SK-N-MC (cell line): ENCODE data around the gene PCIF1.
A peak's percentile ranks its signal among the peaks of the same experiment; 100 is the strongest.

ENCODE experiments used
- DNase-seq: peaks from one replicate; pipeline ENCODE4 v3.0.0-alpha.2; 2011; ENCODE audit warnings: low read depth, low spot score
- H3K27ac ChIP-seq: fragments of 200-600 bp; sonication (generic); 2 replicates; pipeline ENCODE4 v1.5.1; 2016; ENCODE audit warnings: mixed run types
- H3K36me3 ChIP-seq: fragments of 200-600 bp; sonication (generic); 2 replicates; pipeline ENCODE4 v1.6.1; 2017; ENCODE audit warnings: antibody characterized with exemption, low read length, mixed read lengths; ENCODE audit not compliant: insufficient read depth
- H3K4me3 ChIP-seq: fragments of 200-600 bp; sonication (generic); 2 replicates; pipeline ENCODE4 v1.5.1; 2016
- H3K9ac ChIP-seq: fragments of 200-600 bp; sonication (generic); 2 replicates; pipeline ENCODE4 v1.8.0; 2017; ENCODE audit warnings: mixed run types, mixed read lengths; ENCODE audit not compliant: insufficient read length
- H3K9me3 ChIP-seq: fragments of 200-600 bp; sonication (generic); 2 replicates; pipeline ENCODE4 v1.6.1; 2017; ENCODE audit warnings: low read depth, mild to moderate bottlenecking, antibody characterized with exemption, low read length, moderate library complexity, mixed read lengths
- EZH2 ChIP-seq: fragments of 200-600 bp; sonication (generic); IDR thresholded peaks from one replicate; pipeline ENCODE4 v1.6.1; 2017; ENCODE audit warnings: antibody characterized with exemption
- FOXP2 ChIP-seq: optimal IDR thresholded peaks from 2 replicates; pipeline ENCODE3; 2011; ENCODE audit warnings: mild to moderate bottlenecking, moderate library complexity; ENCODE audit not compliant: insufficient read depth; ENCODE audit errors: extremely low read length, control extremely low read depth
- POLR2AphosphoS5 ChIP-seq: IDR thresholded peaks from 2 replicates; pipeline ENCODE4 v1.6.1; 2012; ENCODE audit warnings: mild to moderate bottlenecking, low read depth, low read length, borderline replicate concordance

Gene PCIF1

DNA sequence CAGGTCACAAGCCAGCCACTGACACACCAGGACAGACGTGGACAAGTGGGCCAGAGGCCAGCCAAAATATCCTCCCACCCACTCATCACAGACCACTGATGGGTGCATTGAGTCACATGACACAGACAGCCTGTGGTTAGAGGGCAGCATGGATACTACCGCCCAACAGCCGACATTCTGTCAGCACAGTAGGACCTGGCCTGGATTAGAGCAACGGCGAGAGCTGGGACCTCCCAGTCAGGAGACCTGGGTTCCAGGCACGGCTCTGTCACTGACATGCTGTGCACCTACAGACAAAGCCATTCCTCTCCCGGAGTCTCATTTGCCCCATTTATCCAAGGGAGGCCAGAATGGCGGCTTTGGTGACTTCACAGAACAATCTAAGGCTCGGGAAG, 29.5 kb downstream of the PCIF1 start:
- Histone ChIP-seq H3K9me3 (no peaks in the 10 kb centered on the region), H3K36me3 (peaks cover 79% of the 10 kb centered on the region), H3K9ac (no peak overlapping the region), H3K27ac (no peak overlapping the region), H3K4me3 (no peak overlapping the region)
- no peak for DNase-seq
- TF ChIP-seq FOXP2 (no peak), POLR2AphosphoS5 (no peak), EZH2 (no peak)

DNA sequence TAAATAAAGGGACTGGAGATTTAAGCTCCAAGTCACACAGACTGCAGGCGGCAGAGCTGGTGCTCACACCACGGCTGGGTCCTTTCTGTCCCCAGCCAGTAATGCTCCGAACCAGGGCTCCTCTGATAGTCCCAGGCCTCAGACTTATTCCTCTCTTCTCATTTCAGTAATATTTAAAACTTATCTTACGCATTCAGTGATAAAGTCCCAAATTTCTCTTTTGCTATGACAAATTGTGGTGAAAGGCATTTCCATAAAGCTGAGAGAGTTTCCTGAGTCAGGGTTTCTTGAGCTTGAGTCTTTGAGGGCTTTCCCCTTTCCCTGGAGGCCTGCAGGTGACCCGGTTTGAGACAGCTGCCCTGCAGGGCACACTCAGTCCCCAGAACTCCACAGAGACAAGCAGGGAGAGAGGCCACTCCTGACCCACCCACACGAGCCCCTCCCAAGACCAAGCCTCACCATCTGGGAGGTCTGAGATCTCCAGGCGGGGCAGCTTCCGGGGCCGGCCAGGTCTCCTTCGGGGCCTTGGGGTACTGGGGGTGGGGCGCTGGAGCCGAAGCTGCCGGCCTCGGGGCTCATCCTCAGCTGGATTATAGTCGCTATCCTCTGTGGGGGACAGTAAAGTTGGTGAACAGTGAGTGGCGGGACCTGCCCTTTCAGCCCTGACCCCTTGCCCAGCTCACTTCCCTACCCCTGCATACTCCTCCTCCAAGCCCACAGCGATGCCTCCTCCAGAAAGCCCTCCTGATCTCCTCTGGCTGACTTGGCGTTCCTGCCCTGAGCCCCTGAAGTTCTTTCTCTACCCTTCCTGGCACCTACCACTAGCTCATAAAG, 30.9 kb downstream of the PCIF1 start:
- no peak for TF ChIP-seq EZH2
- TF ChIP-seq FOXP2 = no peak
- no peak for TF ChIP-seq POLR2AphosphoS5
- no peak overlapping the region for H3K4me3 ChIP-seq
- no peak for DNase-seq
- no peak overlapping the region for H3K9ac ChIP-seq
- H3K27ac ChIP-seq = 0 out of 2 replicates have a peak overlapping the region, but pooled peaks have one; percentile 13
- H3K36me3 ChIP-seq = peaks cover 68% of the 10 kb centered on the region
- H3K9me3 ChIP-seq = no peaks in the 10 kb centered on the region

DNA sequence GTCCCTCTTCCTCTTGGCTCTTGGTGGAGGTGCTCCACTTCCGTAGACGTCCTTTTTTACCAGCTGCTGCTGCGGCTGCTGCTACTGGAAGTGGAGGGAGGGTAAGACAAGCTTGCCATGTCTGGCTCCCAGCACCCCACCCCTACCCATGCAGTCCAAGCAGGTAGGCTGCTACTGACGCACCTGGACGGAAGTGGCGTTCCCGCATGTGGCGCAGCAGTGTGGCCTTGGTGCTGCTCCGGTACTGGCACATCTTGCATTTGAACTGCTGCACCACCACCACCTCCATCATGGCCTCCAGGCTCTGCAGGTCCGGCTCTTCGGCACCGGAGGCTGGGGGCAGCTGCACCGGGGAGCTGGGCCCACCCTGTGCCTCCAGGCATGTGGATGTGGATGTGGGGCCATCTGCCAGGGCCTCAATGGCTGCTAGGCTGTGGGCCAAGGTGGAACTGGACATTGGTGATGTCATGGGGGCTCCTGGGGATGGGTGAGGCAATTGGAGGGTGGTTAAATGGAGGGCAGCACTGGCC, 33.1 kb downstream of the PCIF1 start:
- no peak for DNase-seq
- Histone ChIP-seq H3K9ac (no peak overlapping the region), H3K9me3 (no peaks in the 10 kb centered on the region), H3K27ac (no peak overlapping the region), H3K4me3 (no peak overlapping the region), H3K36me3 (peaks cover 54% of the 10 kb centered on the region)
- TF ChIP-seq FOXP2 (no peak), POLR2AphosphoS5 (no peak), EZH2 (no peak)

DNA sequence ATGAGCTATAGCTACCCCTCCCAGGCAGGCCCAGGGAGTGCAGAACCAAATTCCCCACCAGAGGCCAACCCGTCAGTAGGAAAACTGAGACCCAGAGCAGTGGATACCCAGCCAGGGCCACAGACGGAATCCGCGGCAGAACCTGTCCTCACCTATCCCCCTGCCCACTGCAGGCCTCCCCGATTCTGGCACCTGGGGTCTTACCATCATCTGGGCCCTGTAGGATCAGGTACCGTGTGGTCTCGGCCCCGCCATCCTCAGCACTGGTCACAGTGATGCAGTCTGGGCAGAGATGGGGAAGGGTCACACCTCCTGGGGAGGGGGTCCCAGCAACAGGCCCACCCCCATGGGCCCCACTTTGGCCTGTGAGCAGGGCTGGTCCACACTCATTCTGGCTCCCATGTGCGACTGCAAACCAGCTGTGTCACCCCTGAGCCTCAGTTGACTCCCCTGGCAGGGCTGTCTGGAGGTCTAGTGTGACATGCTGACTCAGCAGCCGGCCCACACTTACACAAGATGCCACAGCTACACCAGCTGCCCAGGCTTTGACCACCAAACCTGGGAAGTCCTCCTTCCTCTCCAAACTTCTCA, 33.7 kb downstream of the PCIF1 start:
- Histone ChIP-seq H3K4me3 (no peak overlapping the region), H3K9me3 (no peaks in the 10 kb centered on the region), H3K36me3 (peaks cover 52% of the 10 kb centered on the region), H3K27ac (no peak overlapping the region), H3K9ac (no peak overlapping the region)
- TF ChIP-seq FOXP2 (no peak), POLR2AphosphoS5 (no peak), EZH2 (no peak)
- no peak for DNase-seq

DNA sequence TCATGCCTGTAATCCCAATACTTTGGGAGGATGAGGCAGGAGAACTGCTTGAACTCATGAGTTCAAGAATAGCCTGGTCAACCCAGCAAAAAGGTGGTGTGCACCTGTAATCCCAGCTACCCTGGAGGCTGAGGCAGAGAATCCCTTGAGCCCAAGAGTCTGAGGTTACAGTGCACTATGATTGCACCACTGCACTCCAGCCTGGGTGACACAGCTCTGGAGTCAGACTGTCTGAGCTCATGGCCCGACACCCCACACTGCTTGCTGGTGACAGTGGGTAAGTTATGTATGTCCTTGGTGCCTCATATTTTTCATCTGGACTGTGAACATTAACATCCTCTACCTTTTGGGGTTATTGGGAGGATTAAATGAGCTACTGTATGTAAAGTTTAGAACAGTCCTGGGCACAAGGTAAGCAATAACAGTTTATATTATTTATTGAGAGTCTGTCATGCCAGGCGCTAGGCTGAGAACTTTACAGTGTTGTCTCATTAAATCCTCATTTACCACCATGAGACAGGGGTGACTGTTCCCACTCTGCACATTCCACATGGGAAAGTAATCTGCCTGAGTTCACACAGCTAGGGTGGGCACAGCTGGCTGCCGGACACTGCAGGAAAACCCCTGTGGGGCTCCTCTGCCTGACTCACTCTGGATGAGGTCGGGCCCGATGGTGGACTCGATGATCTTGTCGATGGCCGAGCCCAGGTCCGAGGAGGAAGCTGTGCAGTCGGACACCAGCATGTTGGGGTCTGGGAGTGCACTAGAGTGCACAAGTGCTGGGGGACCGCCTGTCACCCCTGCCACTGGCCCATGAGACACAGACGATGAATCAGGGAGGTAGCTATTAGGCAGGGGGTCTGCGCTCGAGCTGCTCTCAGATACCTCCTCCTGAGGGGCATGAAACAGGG, 34.6 kb downstream of the PCIF1 start:
- no peak overlapping the region for H3K27ac ChIP-seq
- DNase-seq = no peak
- peaks cover 43% of the 10 kb centered on the region for H3K36me3 ChIP-seq
- H3K9ac ChIP-seq = no peak overlapping the region
- H3K9me3 ChIP-seq = no peaks in the 10 kb centered on the region
- TF ChIP-seq FOXP2 (no peak), POLR2AphosphoS5 (no peak), EZH2 (no peak)
- no peak overlapping the region for H3K4me3 ChIP-seq

DNA sequence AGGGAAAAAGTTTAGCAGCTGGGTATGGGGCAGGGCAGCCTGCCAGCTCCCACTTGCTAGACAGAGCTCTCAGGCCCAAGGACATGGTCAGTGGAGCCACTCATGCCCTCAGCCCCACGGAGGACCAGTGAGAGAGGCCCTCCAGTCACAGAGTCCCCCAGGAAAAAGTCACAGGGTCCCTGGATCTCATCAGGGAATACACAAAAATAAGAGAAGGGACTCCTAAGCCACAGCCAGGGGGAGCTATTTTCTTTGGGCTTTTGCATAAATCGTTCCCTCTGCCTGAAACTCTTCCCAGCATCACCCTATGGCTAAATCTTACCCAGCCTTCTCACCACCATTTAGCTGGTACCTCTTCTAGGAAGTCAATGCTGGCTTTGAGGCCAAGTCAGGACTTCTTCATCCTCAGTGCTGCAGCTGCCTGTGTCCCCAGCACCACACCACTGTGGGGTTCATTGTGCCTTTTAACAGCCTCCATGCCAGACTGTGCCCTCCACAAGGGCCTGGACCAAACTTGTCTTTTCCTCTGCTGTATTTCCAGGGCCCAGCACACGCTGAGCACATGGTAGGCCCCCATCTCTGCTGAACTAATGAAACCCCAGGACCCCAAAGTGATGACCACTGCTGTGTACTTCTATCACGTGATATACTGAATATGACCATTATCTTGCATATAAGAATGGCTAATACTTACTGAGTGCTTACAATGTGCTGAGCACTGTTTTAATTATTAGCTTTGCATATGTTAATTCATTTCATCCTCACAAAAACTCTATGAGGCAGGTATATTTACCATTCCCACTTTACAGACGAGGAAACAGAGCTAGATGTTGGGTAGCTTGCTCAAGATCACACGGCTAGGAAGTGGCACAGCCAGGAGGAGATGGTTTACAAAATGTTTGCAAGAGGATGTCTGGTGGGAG, 35.5 kb downstream of the PCIF1 start:
- peak overlapping the region; percentile 99 for H3K4me3 ChIP-seq
- TF ChIP-seq EZH2 (no peak), POLR2AphosphoS5 (no peak), FOXP2 (no peak)
- DNase-seq = peak; percentile 53

DNA sequence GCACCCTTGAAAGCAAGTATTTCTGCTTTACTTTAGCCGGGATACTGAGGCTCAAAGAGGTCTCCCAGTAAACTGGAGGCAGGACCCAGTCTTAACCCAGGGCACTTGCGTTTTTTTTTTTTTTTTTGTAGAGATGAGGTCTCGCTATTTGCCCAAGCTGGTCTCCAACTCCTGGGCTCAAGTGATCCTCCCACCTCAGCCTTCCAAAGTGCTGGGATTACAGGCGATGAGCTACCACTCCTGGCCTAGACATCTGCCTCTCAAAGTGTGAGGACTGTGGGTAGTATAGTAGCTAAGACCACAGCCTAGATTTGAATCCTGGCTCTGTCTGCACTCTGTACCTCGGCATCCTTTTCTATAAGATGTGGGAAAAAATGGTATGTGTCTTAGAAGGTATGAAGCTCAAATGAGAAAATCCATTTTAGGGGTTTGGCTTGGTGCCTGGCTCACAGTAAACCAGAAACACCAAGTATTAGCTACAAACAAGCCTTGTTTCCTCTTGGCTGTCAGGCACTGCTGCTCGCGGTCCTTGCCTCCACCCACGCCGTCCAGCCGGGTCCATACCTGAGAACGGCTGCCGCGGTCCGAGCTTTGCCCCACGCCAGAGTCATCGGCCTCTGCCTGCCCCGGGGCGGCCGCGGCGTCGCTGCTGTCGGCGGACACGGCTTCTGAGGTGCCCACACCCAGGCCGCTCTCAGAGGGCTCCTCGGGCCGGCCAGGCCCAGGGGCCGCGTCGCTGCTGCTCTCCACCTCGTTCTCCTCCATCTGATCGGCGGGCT, 36.4 kb downstream of the PCIF1 start:
- peaks cover 28% of the 10 kb centered on the region for H3K36me3 ChIP-seq
- DNase-seq = no peak
- peak overlapping the region; percentile 100 for H3K9ac ChIP-seq
- TF ChIP-seq EZH2 (no peak), POLR2AphosphoS5 (no peak), FOXP2 (no peak)
- peak overlapping the region; percentile 99 for H3K4me3 ChIP-seq
- H3K9me3 ChIP-seq = no peaks in the 10 kb centered on the region
- H3K27ac ChIP-seq = peak overlapping the region; percentile 100

More for the DNA sequence above, 35.5 kb downstream of the PCIF1 start:
- Histone ChIP-seq H3K27ac (peak overlapping the region; percentile 100; the same call in 1 of the 2 replicates), H3K36me3 (peaks cover 37% of the 10 kb centered on the region), H3K9ac (peak overlapping the region; percentile 100), H3K9me3 (no peaks in the 10 kb centered on the region)
